B cell (primary cell): ENCODE measurements around the gene IFNA10. TPM values are rescaled to one million over a fixed set of nuclear protein-coding genes. Genes with fewer than 3 reads are reported as not detected.

Source experiments
- ATAC-seq: fragments of 200-7000 bp; cut with Tn5 transposase; one replicate; pipeline ENCODE4 v1.10.0; 2021; ENCODE audit warnings: low read depth, mild to moderate bottlenecking, moderate number of reproducible peaks, moderate library complexity
- CTCF ChIA-PET: fragments of 350-600 bp; sonication (Branson Sonifier 250); formaldehyde crosslinking; loops from one replicate; lab custom pipeline; 2021; ENCODE audit warnings: antibody characterized with exemption, inconsistent platforms; lab: Charles Lee
- POLR2A ChIA-PET: fragments of 350-600 bp; sonication (Branson Sonifier 250); formaldehyde crosslinking; loops from one replicate; lab custom pipeline; 2021; ENCODE audit warnings: antibody characterized with exemption; lab: Charles Lee
- DNase-seq: peaks from one replicate; pipeline ENCODE4 v3.0.0; 2013
- H2AFZ ChIP-seq: 2 replicates; pipeline ENCODE4 v1.6.1; 2012; ENCODE audit warnings: mild to moderate bottlenecking, low read depth, low read length; ENCODE audit not compliant: insufficient read depth, poor library complexity, severe bottlenecking
- H3K27ac ChIP-seq, 2 donors: 1 replicate in 1 of 2; 2 replicates in 1 of 2; pipeline ENCODE4 v1.5.1; 2012 to 2013; ENCODE audit warnings: low read length in 2 of 2, mild to moderate bottlenecking in 2 of 2, moderate library complexity in 1 of 2
- H3K27me3 ChIP-seq, 4 experiments: fragments of 200-600 bp in 1 of 4; sonication (generic) in 1 of 4; replicated peaks in 1 of 4; 1 replicate in 2 of 4; 2 replicates in 2 of 4; pipeline versions ENCODE4 v1.6.1 to v1.7.0; 2013 to 2016; ENCODE audit warnings: low read length in 3 of 4, mild to moderate bottlenecking in 2 of 4, mixed read lengths in 1 of 4, moderate library complexity in 1 of 4; ENCODE audit not compliant: insufficient read depth in 4 of 4, control insufficient read depth in 3 of 4; ENCODE audit errors: control extremely low read depth in 1 of 4
- H3K36me3 ChIP-seq, 2 experiments: replicated peaks in 1 of 2; 1 replicate in 1 of 2; 2 replicates in 1 of 2; pipeline versions ENCODE4 v1.6.1 to v1.7.1; 2013; ENCODE audit warnings: low read length in 1 of 2; ENCODE audit not compliant: insufficient read depth in 2 of 2, control insufficient read depth in 1 of 2; ENCODE audit errors: control extremely low read depth in 1 of 2, extremely low read depth in 1 of 2
- H3K4me1 ChIP-seq, 2 donors: fragments of 200-600 bp in 1 of 2; sonication (generic) in 1 of 2; 1 replicate in 1 of 2; 2 replicates in 1 of 2; pipeline versions ENCODE4 v1.5.1 to v1.6.1; 2013 to 2017; ENCODE audit warnings: low read length in 2 of 2; ENCODE audit not compliant: control insufficient read depth in 2 of 2, insufficient read depth in 2 of 2
- H3K4me2 ChIP-seq: replicated peaks from 2 replicates; pipeline ENCODE3; 2012; ENCODE audit warnings: mild to moderate bottlenecking, low read depth, low read length; ENCODE audit not compliant: poor library complexity, severe bottlenecking
- H3K4me3 ChIP-seq, 5 experiments: fragments of 200-600 bp in 1 of 5; sonication (generic) in 1 of 5; 1 replicate in 3 of 5; 2 replicates in 2 of 5; pipeline versions ENCODE4 v1.5.1 to v1.7.0; 2011 to 2016; ENCODE audit warnings: low read length in 4 of 5, mild to moderate bottlenecking in 4 of 5, low read depth in 2 of 5, control low read depth in 1 of 5, moderate library complexity in 1 of 5; ENCODE audit not compliant: insufficient read depth in 1 of 5; ENCODE audit errors: control extremely low read depth in 1 of 5, extremely low read depth in 1 of 5
- H3K79me2 ChIP-seq: fragments of 200-600 bp; sonication (generic); one replicate; pipeline ENCODE4 v1.6.0; 2016; ENCODE audit warnings: low read length; ENCODE audit not compliant: control insufficient read depth, insufficient read depth
- H3K9ac ChIP-seq: fragments of 200-600 bp; sonication (generic); 2 replicates; pipeline ENCODE4 v1.6.1; 2017; ENCODE audit warnings: mild to moderate bottlenecking, low read length, moderate library complexity
- H3K9me3 ChIP-seq, 3 donors: one replicate each; pipeline versions ENCODE4 v1.6.1 to v1.7.1; 2013; ENCODE audit warnings: low read length in 2 of 3; ENCODE audit not compliant: control insufficient read depth in 2 of 3, insufficient read depth in 1 of 3; ENCODE audit errors: control extremely low read depth in 1 of 3
- H4K20me1 ChIP-seq: 2 replicates; pipeline ENCODE4 v1.6.0; 2012; ENCODE audit warnings: mild to moderate bottlenecking, low read length; ENCODE audit not compliant: insufficient read depth, control insufficient read depth, poor library complexity, severe bottlenecking
- H3K27ac Mint-ChIP-seq: one replicate; pipeline ENCODE4 v1.8.0; 2021; ENCODE audit warnings: mixed read lengths
- H3K27me3 Mint-ChIP-seq: one replicate; pipeline ENCODE4 v1.8.0; 2021; ENCODE audit warnings: mixed read lengths
- H3K4me1 Mint-ChIP-seq: one replicate; pipeline ENCODE4 v1.8.0; 2021; ENCODE audit warnings: mixed read lengths
- H3K4me3 Mint-ChIP-seq: one replicate; pipeline ENCODE4 v1.8.0; 2021; ENCODE audit warnings: mixed read lengths
- H3K9me3 Mint-ChIP-seq: one replicate; pipeline ENCODE4 v1.8.0; 2022; ENCODE audit warnings: mixed read lengths; ENCODE audit not compliant: insufficient read depth
- EZH2 ChIP-seq: IDR thresholded peaks from 2 replicates; pipeline ENCODE4 v1.6.1; 2012; ENCODE audit warnings: borderline replicate concordance, low read depth, mild to moderate bottlenecking, moderate library complexity, low read length; ENCODE audit not compliant: insufficient read depth, poor library complexity, severe bottlenecking
- WGBS: methylation state at CpG from one replicate; pipeline ENCODE4 v1.1.5; 2013; ENCODE audit warnings: missing lambda C conversion rate; ENCODE audit not compliant: insufficient coverage; 5-methylcytosine and 5-hydroxymethylcytosine counted together
- intact Hi-C: fragments of 100-400 bp; cut with micrococcal nuclease; formaldehyde crosslinking; loops from one replicate; pipeline ENCODE4 v1.10.0; 2022
- polyA plus RNA-seq: library from polyadenylated mRNA; depleted of rRNA; stranded (reverse); fragments of >200 nt; gene quantifications from 2 replicates; pipeline ENCODE4 v1.2.3, GENCODE V29; 2012
- total RNA-seq, 2 donors: library from RNA; stranded (reverse); fragments of 120-200 nt in 1 of 2; gene quantifications; 1 replicate in 1 of 2; 2 replicates in 1 of 2; pipeline versions ENCODE4 v1.2.3 to v1.2.4, GENCODE V29; 2013 to 2022
- TF ChIP-seq, protein P1 (sequence below): fragments of 200-600 bp; IDR thresholded peaks from one replicate; pipeline ENCODE4 v1.8.0; 2022; ENCODE audit warnings: antibody characterized with exemption, mild to moderate bottlenecking

The IFNA10 gene
- total and polyA plus RNA-seq, 2 donors (not counting 1 experiment from before 2014, with no cell fraction given), result not detected

DNA sequence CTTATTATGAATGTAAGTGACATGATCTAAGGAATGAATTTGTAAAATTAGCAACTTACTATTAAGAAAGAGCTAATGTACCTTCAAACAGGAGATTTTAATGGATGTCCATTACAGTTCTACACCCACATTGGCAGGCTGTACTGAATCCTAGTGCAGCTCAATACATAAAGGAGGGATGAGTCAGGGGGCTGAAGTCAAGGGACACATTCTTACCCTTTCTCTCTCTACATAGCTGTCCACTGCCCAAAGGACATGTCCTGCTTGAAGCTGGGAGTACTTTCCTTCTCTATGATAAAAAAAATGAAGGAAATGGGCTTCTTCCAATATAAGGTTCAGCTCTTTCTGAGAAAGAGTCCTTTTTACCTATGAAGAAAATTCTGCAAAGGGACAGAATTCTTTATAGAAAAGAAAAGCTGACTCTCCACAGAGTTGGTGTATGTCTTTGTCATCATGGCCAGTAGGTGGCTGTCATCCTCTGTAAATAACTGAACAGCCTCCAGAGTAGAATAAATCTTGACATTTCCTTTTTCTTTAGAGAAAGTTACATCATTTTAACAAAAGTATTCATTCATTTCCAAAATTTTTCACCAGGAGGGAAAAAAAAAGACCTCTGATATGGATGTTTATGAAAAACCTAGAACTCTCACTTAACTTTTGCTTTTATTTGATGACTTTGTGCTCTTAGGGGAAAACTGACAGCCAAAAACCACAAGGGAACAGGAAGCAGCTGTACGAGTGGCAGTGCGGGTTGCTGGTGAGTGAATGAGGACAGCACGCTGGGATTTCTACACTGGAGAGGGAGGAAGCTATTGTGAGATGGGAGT, 46.0 kb upstream of the IFNA10 start:
- Mint-ChIP-seq H3K4me3 (no peak overlapping the region), H3K27ac (no peak overlapping the region), H3K4me1 (peaks cover 5% of the 10 kb centered on the region), H3K9me3 (no peaks in the 10 kb centered on the region), H3K27me3 (peaks cover 45% of the 10 kb centered on the region)
- peaks cover 2 to 3% of the 10 kb centered on the region in 2 donors for H3K4me1 ChIP-seq
- no peaks in the 10 kb centered on the region for H3K79me2 ChIP-seq
- intact Hi-C loops, result loop anchor here (1.0 kb wide), 1 partner anchor 536 kb away; no protein-coding TSS in a partner anchor
- TF ChIP-seq EZH2, result no peak
- TF ChIP-seq, protein P1, sequence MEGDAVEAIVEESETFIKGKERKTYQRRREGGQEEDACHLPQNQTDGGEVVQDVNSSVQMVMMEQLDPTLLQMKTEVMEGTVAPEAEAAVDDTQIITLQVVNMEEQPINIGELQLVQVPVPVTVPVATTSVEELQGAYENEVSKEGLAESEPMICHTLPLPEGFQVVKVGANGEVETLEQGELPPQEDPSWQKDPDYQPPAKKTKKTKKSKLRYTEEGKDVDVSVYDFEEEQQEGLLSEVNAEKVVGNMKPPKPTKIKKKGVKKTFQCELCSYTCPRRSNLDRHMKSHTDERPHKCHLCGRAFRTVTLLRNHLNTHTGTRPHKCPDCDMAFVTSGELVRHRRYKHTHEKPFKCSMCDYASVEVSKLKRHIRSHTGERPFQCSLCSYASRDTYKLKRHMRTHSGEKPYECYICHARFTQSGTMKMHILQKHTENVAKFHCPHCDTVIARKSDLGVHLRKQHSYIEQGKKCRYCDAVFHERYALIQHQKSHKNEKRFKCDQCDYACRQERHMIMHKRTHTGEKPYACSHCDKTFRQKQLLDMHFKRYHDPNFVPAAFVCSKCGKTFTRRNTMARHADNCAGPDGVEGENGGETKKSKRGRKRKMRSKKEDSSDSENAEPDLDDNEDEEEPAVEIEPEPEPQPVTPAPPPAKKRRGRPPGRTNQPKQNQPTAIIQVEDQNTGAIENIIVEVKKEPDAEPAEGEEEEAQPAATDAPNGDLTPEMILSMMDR, result peak; percentile 69
- H2AFZ ChIP-seq, result no peak overlapping the region
- ATAC-seq (peak; percentile 43), DNase-seq (peak; percentile 23)
- ChIA-PET CTCF (interaction anchor here (0.8 to 2.8 kb wide), 15 partner anchors 9 to 538 kb away, joined by 3 to 11 read pairs (median 5); no protein-coding TSS in a partner anchor), POLR2A (no interaction called here)
- no peaks in the 10 kb centered on the region for H3K9me3 ChIP-seq
- H4K20me1 ChIP-seq, result no peaks in the 10 kb centered on the region
- H3K36me3 ChIP-seq, result no peaks in the 10 kb centered on the region
- H3K27me3 ChIP-seq, result no peaks in the 10 kb centered on the region
- no peak overlapping the region for H3K4me3 ChIP-seq
- no peak overlapping the region for H3K9ac ChIP-seq
- no peak overlapping the region for H3K27ac ChIP-seq
- H3K4me2 ChIP-seq, result no peak overlapping the region
- 0% methylated on average over 3 of the region's 3 CpGs for WGBS

DNA sequence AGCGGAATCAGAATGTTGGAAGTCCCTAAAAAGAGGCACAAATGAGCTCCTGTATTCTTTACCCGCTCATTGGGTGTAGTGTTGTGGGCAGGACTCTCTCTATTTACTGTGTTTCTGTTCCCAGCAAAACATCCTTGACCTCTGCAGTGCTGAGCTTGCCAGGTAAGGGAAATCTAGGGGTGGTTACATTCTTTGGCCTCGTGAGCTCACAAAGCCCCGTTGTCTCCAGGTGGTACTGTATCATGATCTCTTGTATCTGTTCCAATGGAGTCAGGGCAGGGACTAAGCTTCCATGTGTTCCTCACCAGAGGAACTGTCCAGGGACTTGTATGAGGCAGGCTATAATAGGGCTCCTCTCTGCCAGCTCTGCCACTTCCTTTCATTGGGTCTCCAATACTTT, 44.7 kb upstream of the IFNA10 start:
- H3K4me3 ChIP-seq, result no peak overlapping the region

More for the DNA sequence above, 44.7 kb upstream of the IFNA10 start:
- H3K4me1 ChIP-seq, result peaks cover 2 to 3% of the 10 kb centered on the region in 2 donors
- H4K20me1 ChIP-seq, result no peaks in the 10 kb centered on the region
- no peak overlapping the region for H3K9ac ChIP-seq
- ATAC-seq (no peak), DNase-seq (no peak)
- no peak overlapping the region for H3K27ac ChIP-seq
- H2AFZ ChIP-seq, result no peak overlapping the region
- POLR2A ChIA-PET, result no interaction called here
- no peak for TF ChIP-seq EZH2
- TF ChIP-seq, protein P1, result no peak
- intact Hi-C loops, result no loop called here
- Mint-ChIP-seq H3K4me1 (peaks cover 5% of the 10 kb centered on the region), H3K9me3 (no peaks in the 10 kb centered on the region), H3K27me3 (peaks cover 40% of the 10 kb centered on the region), H3K27ac (no peak overlapping the region), H3K4me3 (no peak overlapping the region)
- CTCF ChIA-PET, result interaction anchor here (1.5 to 2.8 kb wide), 6 partner anchors 13 to 539 kb away, joined by 5 to 11 read pairs (median 8); no protein-coding TSS in a partner anchor
- no peaks in the 10 kb centered on the region for H3K79me2 ChIP-seq
- WGBS, result 88% methylated on average over 2 of the region's 4 CpGs
- H3K4me2 ChIP-seq, result no peak overlapping the region
- H3K9me3 ChIP-seq, result no peaks in the 10 kb centered on the region
- H3K36me3 ChIP-seq, result no peaks in the 10 kb centered on the region
- no peaks in the 10 kb centered on the region for H3K27me3 ChIP-seq
